HepG2 (cell line): ENCODE results near the gene AP1G1. TPM values are rescaled to one million over a fixed set of nuclear protein-coding genes. Genes with fewer than 3 reads are reported as not detected.

ENCODE experiments used
- BRCA1 ChIP-seq: sonication (generic); formaldehyde crosslinking; IDR thresholded peaks from 2 replicates; pipeline ENCODE4 v1.4.0; 2020; ENCODE audit warnings: missing genetic modification reagents
- FOXJ3 ChIP-seq: sonication (generic); formaldehyde crosslinking; IDR thresholded peaks from 2 replicates; pipeline ENCODE4 v1.4.0; 2020; ENCODE audit warnings: missing genetic modification reagents, mild to moderate bottlenecking, borderline replicate concordance
- GATA4 ChIP-seq: sonication (generic); IDR thresholded peaks from 2 replicates; pipeline ENCODE4 v1.6.1; 2016; ENCODE audit warnings: antibody characterized with exemption, low read depth, borderline replicate concordance
- GATAD1 ChIP-seq: IDR thresholded peaks from 2 replicates; pipeline ENCODE4 v1.6.1; 2016; ENCODE audit warnings: missing genetic modification reagents, missing compliant biosample characterization
- HOMEZ ChIP-seq: IDR thresholded peaks from 2 replicates; pipeline ENCODE4 v1.6.1; 2016; ENCODE audit warnings: low read depth
- SMARCE1 ChIP-seq: fragments of 450-650 bp; IDR thresholded peaks from 2 replicates; pipeline ENCODE4 v1.6.1; 2017; ENCODE audit warnings: borderline replicate concordance
- SP140L ChIP-seq: sonication (generic); formaldehyde crosslinking; IDR thresholded peaks from 2 replicates; pipeline ENCODE4 v1.4.0; 2020; ENCODE audit warnings: missing genetic modification reagents, borderline replicate concordance
- XRCC5 ChIP-seq: fragments of 200-400 bp; formaldehyde crosslinking; optimal IDR thresholded peaks from 2 replicates; pipeline ENCODE3; 2017; ENCODE audit warnings: mild to moderate bottlenecking, low read length
- ZBTB42 ChIP-seq: sonication (generic); formaldehyde crosslinking; IDR thresholded peaks from 2 replicates; pipeline ENCODE4 v1.5.0; 2020; ENCODE audit warnings: mild to moderate bottlenecking, missing genetic modification reagents
- ZFAT ChIP-seq: sonication (generic); formaldehyde crosslinking; conservative IDR thresholded peaks from 2 replicates; pipeline ENCODE4 v1.8.1; 2023; ENCODE audit warnings: missing genetic modification reagents, inconsistent platforms
- ZNF446 ChIP-seq: sonication (generic); formaldehyde crosslinking; IDR thresholded peaks from 2 replicates; pipeline ENCODE4 v1.5.0; 2020; ENCODE audit warnings: mild to moderate bottlenecking, missing genetic modification reagents
- ZSCAN21 ChIP-seq: sonication (generic); formaldehyde crosslinking; IDR thresholded peaks from 2 replicates; pipeline ENCODE4 v1.8.0; 2022; ENCODE audit warnings: mild to moderate bottlenecking, missing genetic modification reagents, moderate library complexity, borderline replicate concordance
- ZSCAN29 ChIP-seq: sonication (generic); formaldehyde crosslinking; conservative IDR thresholded peaks from 2 replicates; pipeline ENCODE4 v1.4.0; 2020; ENCODE audit warnings: mild to moderate bottlenecking, missing genetic modification reagents
- ZSCAN30 ChIP-seq: sonication (generic); formaldehyde crosslinking; IDR thresholded peaks from 2 replicates; pipeline ENCODE4 v1.5.0; 2020; ENCODE audit warnings: mild to moderate bottlenecking, missing genetic modification reagents
- polyA plus RNA-seq, 8 experiments: library from polyadenylated mRNA; depleted of rRNA in 3 of 8; stranded (reverse) in 7 of 8; unstranded in 1 of 8; fragments of >200 nt; fragmentation: Illumina TruSeq in 4 of 8; extraction: Trizol in 4 of 8; gene quantifications; 2 replicates each; pipeline versions ENCODE4 v1.2.1 to v1.2.3, GENCODE V29; 2011 to 2016; ENCODE audit warnings: low read depth in 4 of 8, missing spikeins in 1 of 8, mixed read lengths in 1 of 8; ENCODE audit not compliant: insufficient read depth in 1 of 8
- total RNA-seq, 5 experiments: library from RNA; depleted of rRNA; stranded (reverse); fragments of >200 nt; fragmentation: Illumina TruSeq; extraction: Trizol; gene quantifications; 2 replicates each; pipeline ENCODE4 v1.2.3, GENCODE V29; 2016; ENCODE audit warnings: low read depth in 1 of 5
- TF ChIP-seq, protein P1 (sequence below): IDR thresholded peaks from 2 replicates; pipeline ENCODE4 v1.6.1; 2018; ENCODE audit warnings: missing genetic modification reagents, mild to moderate bottlenecking, missing compliant biosample characterization
- TF ChIP-seq, protein P2 (sequence below): sonication (generic); formaldehyde crosslinking; IDR thresholded peaks from 2 replicates; pipeline ENCODE4 v1.5.1; 2020; ENCODE audit warnings: missing genetic modification reagents, mild to moderate bottlenecking, borderline replicate concordance
- TF ChIP-seq, protein P3 (sequence below): sonication (generic); formaldehyde crosslinking; IDR thresholded peaks from 2 replicates; pipeline ENCODE4 v1.4.0; 2020; ENCODE audit warnings: missing genetic modification reagents, borderline replicate concordance
- TF ChIP-seq, protein P4 (sequence below): sonication (generic); formaldehyde crosslinking; IDR thresholded peaks from 2 replicates; pipeline ENCODE4 v1.4.0; 2020; ENCODE audit warnings: mild to moderate bottlenecking, missing genetic modification reagents

Gene AP1G1
- total and polyA plus RNA-seq, 2 of the 13 experiments (the other 11 are each of a cell fraction or from before 2014, with no cell fraction given), result 62.2 to 66.2 TPM

- TF ChIP-seq, protein P1, sequence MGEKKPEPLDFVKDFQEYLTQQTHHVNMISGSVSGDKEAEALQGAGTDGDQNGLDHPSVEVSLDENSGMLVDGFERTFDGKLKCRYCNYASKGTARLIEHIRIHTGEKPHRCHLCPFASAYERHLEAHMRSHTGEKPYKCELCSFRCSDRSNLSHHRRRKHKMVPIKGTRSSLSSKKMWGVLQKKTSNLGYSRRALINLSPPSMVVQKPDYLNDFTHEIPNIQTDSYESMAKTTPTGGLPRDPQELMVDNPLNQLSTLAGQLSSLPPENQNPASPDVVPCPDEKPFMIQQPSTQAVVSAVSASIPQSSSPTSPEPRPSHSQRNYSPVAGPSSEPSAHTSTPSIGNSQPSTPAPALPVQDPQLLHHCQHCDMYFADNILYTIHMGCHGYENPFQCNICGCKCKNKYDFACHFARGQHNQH (CRISPR knock-in tag), result peak; percentile 47; the same call in 1 of the 2 replicates
- no peak for TF ChIP-seq FOXJ3 (CRISPR knock-in tag)
- no peak; the same call in 1 of the 2 replicates for TF ChIP-seq ZFAT (CRISPR knock-in tag)
- TF ChIP-seq HOMEZ, result no peak
- TF ChIP-seq GATA4, result no peak
- TF ChIP-seq, protein P2, sequence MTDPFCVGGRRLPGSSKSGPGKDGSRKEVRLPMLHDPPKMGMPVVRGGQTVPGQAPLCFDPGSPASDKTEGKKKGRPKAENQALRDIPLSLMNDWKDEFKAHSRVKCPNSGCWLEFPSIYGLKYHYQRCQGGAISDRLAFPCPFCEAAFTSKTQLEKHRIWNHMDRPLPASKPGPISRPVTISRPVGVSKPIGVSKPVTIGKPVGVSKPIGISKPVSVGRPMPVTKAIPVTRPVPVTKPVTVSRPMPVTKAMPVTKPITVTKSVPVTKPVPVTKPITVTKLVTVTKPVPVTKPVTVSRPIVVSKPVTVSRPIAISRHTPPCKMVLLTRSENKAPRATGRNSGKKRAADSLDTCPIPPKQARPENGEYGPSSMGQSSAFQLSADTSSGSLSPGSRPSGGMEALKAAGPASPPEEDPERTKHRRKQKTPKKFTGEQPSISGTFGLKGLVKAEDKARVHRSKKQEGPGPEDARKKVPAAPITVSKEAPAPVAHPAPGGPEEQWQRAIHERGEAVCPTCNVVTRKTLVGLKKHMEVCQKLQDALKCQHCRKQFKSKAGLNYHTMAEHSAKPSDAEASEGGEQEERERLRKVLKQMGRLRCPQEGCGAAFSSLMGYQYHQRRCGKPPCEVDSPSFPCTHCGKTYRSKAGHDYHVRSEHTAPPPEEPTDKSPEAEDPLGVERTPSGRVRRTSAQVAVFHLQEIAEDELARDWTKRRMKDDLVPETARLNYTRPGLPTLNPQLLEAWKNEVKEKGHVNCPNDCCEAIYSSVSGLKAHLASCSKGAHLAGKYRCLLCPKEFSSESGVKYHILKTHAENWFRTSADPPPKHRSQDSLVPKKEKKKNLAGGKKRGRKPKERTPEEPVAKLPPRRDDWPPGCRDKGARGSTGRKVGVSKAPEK, result no peak
- TF ChIP-seq ZNF446 (CRISPR knock-in tag), result no peak; the same call in 1 of the 2 replicates
- no peak for TF ChIP-seq SMARCE1
- no peak for TF ChIP-seq GATAD1 (CRISPR knock-in tag)
- TF ChIP-seq ZBTB42 (CRISPR knock-in tag), result no peak
- no peak for TF ChIP-seq SP140L
- TF ChIP-seq ZSCAN29 (CRISPR knock-in tag), result no peak; the same call in 1 of the 2 replicates
- TF ChIP-seq, protein P3, sequence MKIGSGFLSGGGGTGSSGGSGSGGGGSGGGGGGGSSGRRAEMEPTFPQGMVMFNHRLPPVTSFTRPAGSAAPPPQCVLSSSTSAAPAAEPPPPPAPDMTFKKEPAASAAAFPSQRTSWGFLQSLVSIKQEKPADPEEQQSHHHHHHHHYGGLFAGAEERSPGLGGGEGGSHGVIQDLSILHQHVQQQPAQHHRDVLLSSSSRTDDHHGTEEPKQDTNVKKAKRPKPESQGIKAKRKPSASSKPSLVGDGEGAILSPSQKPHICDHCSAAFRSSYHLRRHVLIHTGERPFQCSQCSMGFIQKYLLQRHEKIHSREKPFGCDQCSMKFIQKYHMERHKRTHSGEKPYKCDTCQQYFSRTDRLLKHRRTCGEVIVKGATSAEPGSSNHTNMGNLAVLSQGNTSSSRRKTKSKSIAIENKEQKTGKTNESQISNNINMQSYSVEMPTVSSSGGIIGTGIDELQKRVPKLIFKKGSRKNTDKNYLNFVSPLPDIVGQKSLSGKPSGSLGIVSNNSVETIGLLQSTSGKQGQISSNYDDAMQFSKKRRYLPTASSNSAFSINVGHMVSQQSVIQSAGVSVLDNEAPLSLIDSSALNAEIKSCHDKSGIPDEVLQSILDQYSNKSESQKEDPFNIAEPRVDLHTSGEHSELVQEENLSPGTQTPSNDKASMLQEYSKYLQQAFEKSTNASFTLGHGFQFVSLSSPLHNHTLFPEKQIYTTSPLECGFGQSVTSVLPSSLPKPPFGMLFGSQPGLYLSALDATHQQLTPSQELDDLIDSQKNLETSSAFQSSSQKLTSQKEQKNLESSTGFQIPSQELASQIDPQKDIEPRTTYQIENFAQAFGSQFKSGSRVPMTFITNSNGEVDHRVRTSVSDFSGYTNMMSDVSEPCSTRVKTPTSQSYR (CRISPR knock-in tag), result no peak; the same call in 1 of the 2 replicates
- no peak for TF ChIP-seq ZSCAN30 (CRISPR knock-in tag)
- no peak for TF ChIP-seq BRCA1
- TF ChIP-seq, protein P4, sequence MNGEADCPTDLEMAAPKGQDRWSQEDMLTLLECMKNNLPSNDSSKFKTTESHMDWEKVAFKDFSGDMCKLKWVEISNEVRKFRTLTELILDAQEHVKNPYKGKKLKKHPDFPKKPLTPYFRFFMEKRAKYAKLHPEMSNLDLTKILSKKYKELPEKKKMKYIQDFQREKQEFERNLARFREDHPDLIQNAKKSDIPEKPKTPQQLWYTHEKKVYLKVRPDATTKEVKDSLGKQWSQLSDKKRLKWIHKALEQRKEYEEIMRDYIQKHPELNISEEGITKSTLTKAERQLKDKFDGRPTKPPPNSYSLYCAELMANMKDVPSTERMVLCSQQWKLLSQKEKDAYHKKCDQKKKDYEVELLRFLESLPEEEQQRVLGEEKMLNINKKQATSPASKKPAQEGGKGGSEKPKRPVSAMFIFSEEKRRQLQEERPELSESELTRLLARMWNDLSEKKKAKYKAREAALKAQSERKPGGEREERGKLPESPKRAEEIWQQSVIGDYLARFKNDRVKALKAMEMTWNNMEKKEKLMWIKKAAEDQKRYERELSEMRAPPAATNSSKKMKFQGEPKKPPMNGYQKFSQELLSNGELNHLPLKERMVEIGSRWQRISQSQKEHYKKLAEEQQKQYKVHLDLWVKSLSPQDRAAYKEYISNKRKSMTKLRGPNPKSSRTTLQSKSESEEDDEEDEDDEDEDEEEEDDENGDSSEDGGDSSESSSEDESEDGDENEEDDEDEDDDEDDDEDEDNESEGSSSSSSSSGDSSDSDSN (CRISPR knock-in tag), result peak; percentile 70; the same call in 1 of the 2 replicates
- TF ChIP-seq XRCC5, result peak; percentile 64
- no peak; the same call in 1 of the 2 replicates for TF ChIP-seq ZSCAN21 (CRISPR knock-in tag)
These were observed 84.9 kb downstream of the AP1G1 start (continued) for GRCh38 chr16:71723537-71724319.
